Epithelial cell of esophagus (primary cell): Measurements from ENCODE around the gene MEGF11.

Experiments used
- DNase-seq: peaks from one replicate; pipeline ENCODE4 v3.0.0; 2010; ENCODE audit warnings: low read depth
- H3K4me3 ChIP-seq: 2 replicates; pipeline ENCODE4 v1.5.1; 2011; ENCODE audit warnings: mild to moderate bottlenecking, low read length, control low read depth
- CTCF ChIP-seq: IDR thresholded peaks from 2 replicates; pipeline ENCODE4 v1.5.1; 2011; ENCODE audit warnings: low read depth, mild to moderate bottlenecking, low read length, control low read depth, inconsistent platforms; ENCODE audit not compliant: insufficient read depth; ENCODE audit errors: missing control alignments

MEGF11 gene

GRCh38 chr15:66068801-66069200 is 184.7 kb downstream of the MEGF11 start:
- no peak for DNase-seq
- H3K4me3 ChIP-seq = no peak overlapping the region
- TF ChIP-seq CTCF = no peak

GRCh38 chr15:66067687-66068086 is 185.9 kb downstream of the MEGF11 start:
- H3K4me3 ChIP-seq = no peak overlapping the region
- no peak for TF ChIP-seq CTCF
- DNase-seq = no peak

GRCh38 chr15:66066481-66066880 is 187.1 kb downstream of the MEGF11 start:
- no peak overlapping the region for H3K4me3 ChIP-seq
- no peak for DNase-seq
- TF ChIP-seq CTCF = no peak

GRCh38 chr15:66066005-66066404 is 187.5 kb downstream of the MEGF11 start:
- no peak for TF ChIP-seq CTCF
- H3K4me3 ChIP-seq = no peak overlapping the region

GRCh38 chr15:66065325-66065724 is 188.2 kb downstream of the MEGF11 start:
- DNase-seq = no peak
- H3K4me3 ChIP-seq = no peak overlapping the region
- no peak for TF ChIP-seq CTCF

More at GRCh38 chr15:66066005-66066404, 187.5 kb downstream of the MEGF11 start:
- no peak for DNase-seq

- no peak for TF ChIP-seq CTCF
- no peak for DNase-seq
- no peak overlapping the region for H3K4me3 ChIP-seq
Observed at GRCh38 chr15:66063147-66063546, 190.4 kb downstream of the MEGF11 start.

GRCh38 chr15:66057089-66057488 is 196.5 kb downstream of the MEGF11 start:
- no peak for DNase-seq
- no peak for TF ChIP-seq CTCF
- no peak overlapping the region for H3K4me3 ChIP-seq
